ENCODE measurements around the gene PTGDS.

GRCh38 chr9:136982232-136983051, 5.1 kb downstream of the PTGDS start, which contains the start of gene LCNL1:
- TF ChIP-seq CTCF (IDR thresholded peaks at IDR 0.05; ENCODE audit: poor library complexity, severe bottlenecking): no peak
- no peak for TF ChIP-seq TAF1 (IDR thresholded peaks at IDR 0.05; ENCODE audit: low read depth)
- no peak for TF ChIP-seq POLR2AphosphoS5 (IDR thresholded peaks at IDR 0.05)
- TF ChIP-seq EZH2 (IDR thresholded peaks at IDR 0.05; ENCODE audit: borderline replicate concordance, insufficient read depth, low read length, poor library complexity, severe bottlenecking): no peak
- no peak for TF ChIP-seq SMC3 (conservative IDR thresholded peaks at IDR 0.05; ENCODE audit: poor library complexity)
- TF ChIP-seq EP300 (conservative IDR thresholded peaks at IDR 0.05; ENCODE audit: poor library complexity, severe bottlenecking): no peak

Measured in neural cell (in vitro differentiated cells).